HG03097 (cell line): ENCODE results near the gene ABCC8.

Experiments
- ATAC-seq: cut with Tn5 transposase; IDR thresholded peaks from one replicate; pipeline ENCODE4 v1.9.1; 2021; ENCODE audit not compliant: unreplicated experiment, low FRiP score

ABCC8 gene

GRCh38 chr11:17473071-17473744 lies 3.4 kb downstream of the ABCC8 start:
- no peak for ATAC-seq

- no peak for ATAC-seq
These were observed 4.2 kb downstream of the ABCC8 start for GRCh38 chr11:17472467-17472866.

GRCh38 chr11:17471501-17471900 lies 5.1 kb downstream of the ABCC8 start:
- no peak for ATAC-seq

- ATAC-seq = no peak
These were observed 6.6 kb downstream of the ABCC8 start for GRCh38 chr11:17469998-17470397.

GRCh38 chr11:17468122-17468521 lies 8.5 kb downstream of the ABCC8 start:
- ATAC-seq = no peak

- ATAC-seq = no peak
These were observed 13.0 kb downstream of the ABCC8 start for GRCh38 chr11:17463546-17464174.

GRCh38 chr11:17462940-17463339 lies 13.7 kb downstream of the ABCC8 start:
- ATAC-seq = no peak

- ATAC-seq = no peak
These were observed 16.2 kb downstream of the ABCC8 start for GRCh38 chr11:17460406-17460805.

GRCh38 chr11:17459236-17459896 lies 17.3 kb downstream of the ABCC8 start:
- no peak for ATAC-seq

GRCh38 chr11:17458268-17458667 lies 18.4 kb downstream of the ABCC8 start:
- no peak for ATAC-seq

- no peak for ATAC-seq
These were observed 19.1 kb downstream of the ABCC8 start for GRCh38 chr11:17457396-17458173.

- no peak for ATAC-seq
These were observed 24.0 kb downstream of the ABCC8 start for GRCh38 chr11:17452668-17453067.

- no peak for ATAC-seq
These were observed 27.5 kb downstream of the ABCC8 start for GRCh38 chr11:17449158-17449557.

GRCh38 chr11:17446482-17446881 lies 30.2 kb downstream of the ABCC8 start:
- ATAC-seq = no peak

GRCh38 chr11:17445240-17445795 lies 31.3 kb downstream of the ABCC8 start:
- ATAC-seq = no peak

- ATAC-seq = no peak
These were observed 32.5 kb downstream of the ABCC8 start for GRCh38 chr11:17443926-17444690.

- no peak for ATAC-seq
These were observed 33.2 kb downstream of the ABCC8 start for GRCh38 chr11:17443423-17443822.

GRCh38 chr11:17443000-17443399 lies 33.6 kb downstream of the ABCC8 start:
- ATAC-seq = no peak

GRCh38 chr11:17439316-17439782 lies 37.3 kb downstream of the ABCC8 start:
- no peak for ATAC-seq

GRCh38 chr11:17437366-17437765 lies 39.3 kb downstream of the ABCC8 start:
- no peak for ATAC-seq
